ENCODE results near the gene EFCAB6.
A peak's percentile ranks its signal among the peaks of the same experiment; 100 is the strongest.

The EFCAB6 gene

GRCh38 chr22:43541462-43542407, 270.4 kb downstream of the EFCAB6 start:
- no peak for DNase-seq

GRCh38 chr22:43541022-43541421, 271.1 kb downstream of the EFCAB6 start:
- DNase-seq, result no peak

- peak; percentile 84 for DNase-seq
Measured at GRCh38 chr22:43540529-43540923, 271.6 kb downstream of the EFCAB6 start.

GRCh38 chr22:43539572-43540528, 272.3 kb downstream of the EFCAB6 start:
- no peak for DNase-seq

GRCh38 chr22:43537019-43537585, 275.0 kb downstream of the EFCAB6 start:
- no peak for DNase-seq

GRCh38 chr22:43535741-43536140, 276.4 kb downstream of the EFCAB6 start:
- no peak for DNase-seq

- no peak for DNase-seq
Measured at GRCh38 chr22:43535336-43535735, 276.8 kb downstream of the EFCAB6 start.

- DNase-seq, result no peak
Measured at GRCh38 chr22:43534916-43535315, 277.2 kb downstream of the EFCAB6 start.

- no peak for DNase-seq
Measured at GRCh38 chr22:43533656-43534428, 278.3 kb downstream of the EFCAB6 start.

GRCh38 chr22:43533156-43533530, 279.0 kb downstream of the EFCAB6 start:
- DNase-seq, result no peak

GRCh38 chr22:43532301-43533155, 279.6 kb downstream of the EFCAB6 start:
- DNase-seq, result peak; percentile 66

- no peak for DNase-seq
Measured at GRCh38 chr22:43531651-43532050, 280.5 kb downstream of the EFCAB6 start.

GRCh38 chr22:43530349-43531201, 281.5 kb downstream of the EFCAB6 start:
- no peak for DNase-seq

GRCh38 chr22:43529934-43530333, 282.2 kb downstream of the EFCAB6 start:
- no peak for DNase-seq

- no peak for DNase-seq
Measured at GRCh38 chr22:43529461-43529860, 282.6 kb downstream of the EFCAB6 start.

- no peak for DNase-seq
Measured at GRCh38 chr22:43528601-43529360, 283.3 kb downstream of the EFCAB6 start.

- no peak for DNase-seq
Measured at GRCh38 chr22:43526946-43527345, 285.2 kb downstream of the EFCAB6 start.

GRCh38 chr22:43526117-43526655, 285.9 kb downstream of the EFCAB6 start:
- no peak for DNase-seq

- no peak for DNase-seq
Measured at GRCh38 chr22:43521716-43522115, 290.4 kb downstream of the EFCAB6 start.

All from DMS79 (cell line).